IMR-90 (cell line): ENCODE results near the gene ZNF780A. TPM values are rescaled to one million over a fixed set of nuclear protein-coding genes. Genes with fewer than 3 reads are reported as not detected.

Source experiments
- ATAC-seq: fragments of 200-7000 bp; cut with Tn5 transposase; 2 replicates; pipeline ENCODE4 v1.9.1; 2020; ENCODE audit warnings: low read depth, mild to moderate bottlenecking, moderate library complexity
- BruUV-seq: library from RNA; stranded (reverse); fragments of 400-500 nt; replicated peaks from 2 replicates; lab custom pipeline; 2021; lab: Mats Ljungman, UMichigan
- CTCF ChIA-PET: fragments of 300-600 bp; formaldehyde crosslinking; extraction: SDS; loops from one replicate; lab custom pipeline; 2021; ENCODE audit warnings: antibody characterized with exemption; lab: Yijun Ruan, JAX
- POLR2A ChIA-PET: fragments of 300-600 bp; sonication (Branson Sonifier 250); formaldehyde crosslinking; loops from one replicate; lab custom pipeline; 2022; ENCODE audit warnings: antibody characterized with exemption; ENCODE audit not compliant: unreplicated experiment; lab: Charles Lee
- DNase-seq: peaks from one replicate; pipeline ENCODE4 v3.0.0; 2013
- H2AFZ ChIP-seq: replicated peaks from 2 replicates; pipeline ENCODE3; 2013; ENCODE audit warnings: low read length, mild to moderate bottlenecking; ENCODE audit not compliant: poor library complexity
- H2AK5ac ChIP-seq: 2 replicates; pipeline ENCODE4 v1.6.1; 2013; ENCODE audit warnings: low read depth, low read length, inconsistent platforms
- H2AK9ac ChIP-seq: replicated peaks from 2 replicates; pipeline ENCODE3; 2013; ENCODE audit warnings: mild to moderate bottlenecking, low read depth, low read length, moderate library complexity; ENCODE audit not compliant: poor library complexity
- H2BK120ac ChIP-seq: 2 replicates; pipeline ENCODE4 v1.6.1; 2013; ENCODE audit warnings: low read depth, low read length, inconsistent platforms
- H2BK15ac ChIP-seq: 3 replicates; pipeline ENCODE4 v1.6.1; 2013; ENCODE audit warnings: low read depth, low read length, inconsistent platforms
- H2BK20ac ChIP-seq: 2 replicates; pipeline ENCODE4 v1.6.1; 2013; ENCODE audit warnings: low read depth, mild to moderate bottlenecking, inconsistent platforms, low read length, moderate library complexity
- H2BK5ac ChIP-seq: 2 replicates; pipeline ENCODE4 v1.6.1; 2013; ENCODE audit warnings: mild to moderate bottlenecking, low read depth, low read length, inconsistent platforms; ENCODE audit not compliant: poor library complexity, severe bottlenecking
- H3K14ac ChIP-seq: replicated peaks from 2 replicates; pipeline ENCODE4 v1.6.1; 2013; ENCODE audit warnings: low read depth, low read length, inconsistent platforms
- H3K18ac ChIP-seq: 2 replicates; pipeline ENCODE4 v1.6.1; 2013; ENCODE audit warnings: low read depth, low read length, control low read depth
- H3K23ac ChIP-seq: 2 replicates; pipeline ENCODE4 v1.6.1; 2013; ENCODE audit warnings: low read depth, low read length, inconsistent platforms
- H3K27ac ChIP-seq: 2 replicates; pipeline ENCODE4 v1.5.1; 2013; ENCODE audit warnings: mild to moderate bottlenecking, control low read depth, low read length; ENCODE audit not compliant: insufficient read depth
- H3K27me3 ChIP-seq: 2 replicates; pipeline ENCODE4 v1.6.1; 2013; ENCODE audit warnings: low read length; ENCODE audit not compliant: control insufficient read depth, insufficient read depth
- H3K36me3 ChIP-seq: 2 replicates; pipeline ENCODE4 v1.6.1; 2013; ENCODE audit warnings: low read length, mixed read lengths; ENCODE audit not compliant: control insufficient read depth, insufficient read depth
- H3K4ac ChIP-seq: 2 replicates; pipeline ENCODE4 v1.6.1; 2013; ENCODE audit warnings: low read depth, low read length, inconsistent platforms
- H3K4me1 ChIP-seq: 2 replicates; pipeline ENCODE4 v1.6.1; 2013; ENCODE audit warnings: low read length, mixed read lengths; ENCODE audit not compliant: control insufficient read depth, insufficient read depth
- H3K4me2 ChIP-seq: 2 replicates; pipeline ENCODE4 v1.6.1; 2013; ENCODE audit warnings: low read depth, mild to moderate bottlenecking, control low read depth, low read length, moderate library complexity
- H3K4me3 ChIP-seq: 2 replicates; pipeline ENCODE4 v1.5.1; 2013; ENCODE audit warnings: low read depth, mild to moderate bottlenecking, control low read depth, low read length, moderate library complexity; ENCODE audit not compliant: insufficient read depth
- H3K56ac ChIP-seq: 2 replicates; pipeline ENCODE4 v1.6.1; 2013; ENCODE audit warnings: low read length, inconsistent platforms; ENCODE audit not compliant: insufficient read depth; ENCODE audit errors: extremely low read depth
- H3K79me1 ChIP-seq, 2 experiments: 2 replicates each; pipeline ENCODE4 v1.6.1; 2013; ENCODE audit warnings: low read length in 2 of 2, inconsistent platforms in 1 of 2, low read depth in 1 of 2
- H3K9ac ChIP-seq: 2 replicates; pipeline ENCODE4 v1.6.1; 2013; ENCODE audit warnings: low read depth, low read length, control low read depth
- H3K9me1 ChIP-seq: 2 replicates; pipeline ENCODE4 v1.6.1; 2013; ENCODE audit warnings: low read length, inconsistent platforms; ENCODE audit not compliant: insufficient read depth
- H3K9me3 ChIP-seq: 2 replicates; pipeline ENCODE4 v1.6.1; 2013; ENCODE audit warnings: low read length; ENCODE audit not compliant: control insufficient read depth, insufficient read depth
- H4K20me1 ChIP-seq: 2 replicates; pipeline ENCODE4 v1.6.1; 2013; ENCODE audit warnings: low read length, inconsistent platforms; ENCODE audit not compliant: insufficient read depth
- H4K5ac ChIP-seq: 2 replicates; pipeline ENCODE4 v1.6.1; 2013; ENCODE audit warnings: mild to moderate bottlenecking, low read depth, low read length, control low read depth
- H4K8ac ChIP-seq, 2 experiments: 2 replicates each; pipeline ENCODE4 v1.6.1; 2013; ENCODE audit warnings: low read depth in 2 of 2, low read length in 2 of 2, control low read depth in 1 of 2, inconsistent platforms in 1 of 2
- H4K91ac ChIP-seq: 2 replicates; pipeline ENCODE4 v1.6.1; 2013; ENCODE audit warnings: low read depth, low read length, inconsistent platforms; ENCODE audit not compliant: insufficient read depth
- MAZ ChIP-seq: IDR thresholded peaks from 2 replicates; pipeline ENCODE4 v1.6.1; 2012; ENCODE audit warnings: low read depth, mild to moderate bottlenecking, low read length, improper control_type of control experiment, moderate library complexity, borderline replicate concordance
- WGBS, 2 experiments: methylation state at CpG; one replicate each; pipeline versions ENCODE4 v1.1.5 to v1.1.7; 2013; ENCODE audit warnings: missing lambda C conversion rate in 2 of 2; ENCODE audit not compliant: insufficient read length in 1 of 2; ENCODE audit errors: extremely low coverage in 2 of 2; 5-methylcytosine and 5-hydroxymethylcytosine counted together
- dilution Hi-C: fragments of 300-500 bp; cut with HindIII; formaldehyde crosslinking; loops from one replicate; pipeline ENCODE4 v1.14.3; 2018; ENCODE audit warnings: low sequenced_read_pairs; ENCODE audit not compliant: unreplicated experiment
- in situ Hi-C: fragments of 300-500 bp; cut with MboI; formaldehyde crosslinking; loops from 3 replicates; pipeline ENCODE4 v1.14.3; 2019; ENCODE audit warnings: low sequenced_read_pairs, inconsistent platforms, mixed read lengths
- intact Hi-C: fragments of 100-400 bp; cut with micrococcal nuclease; formaldehyde crosslinking; loops from 2 replicates; pipeline ENCODE4 v1.10.0; 2022
- polyA plus RNA-seq, 3 experiments: library from polyadenylated mRNA; depleted of rRNA; stranded (reverse); fragments of >200 nt; gene quantifications; 2 replicates each; pipeline ENCODE4 v1.2.3, GENCODE V29; 2012; ENCODE audit warnings: low replicate concordance in 1 of 3
- total RNA-seq: library from RNA; depleted of rRNA; stranded (reverse); fragments of >200 nt; gene quantifications from 2 replicates; pipeline ENCODE4 v1.2.3, GENCODE V29; 2012

The ZNF780A gene
- total and polyA plus RNA-seq, 2 of the 4 experiments (the other 2 are of a cell fraction) = 6.2 to 17.0 TPM

DNA sequence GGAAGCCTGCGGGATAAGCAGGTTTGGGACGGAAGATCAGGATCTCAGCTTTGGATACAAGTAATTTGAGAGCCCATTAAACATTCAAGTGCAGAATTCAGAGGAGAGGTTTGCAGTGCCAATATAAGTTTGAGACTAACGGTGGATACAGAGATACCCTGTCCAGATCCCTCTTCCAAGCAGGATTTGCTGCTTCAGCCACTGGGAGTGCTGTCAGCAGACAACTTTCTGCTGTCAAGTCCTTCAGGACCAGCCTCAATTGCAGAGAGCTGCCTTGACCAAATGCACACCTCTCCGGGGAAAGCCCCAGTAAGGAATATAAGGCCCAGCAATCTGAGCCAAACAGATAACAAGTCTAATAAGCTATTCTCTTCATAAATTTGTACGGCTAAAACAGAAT is 46.1 kb upstream of the ZNF780A start:
- H2BK20ac ChIP-seq = no peak overlapping the region
- H3K14ac ChIP-seq = no peak overlapping the region
- no peak overlapping the region for H3K23ac ChIP-seq
- no peak for DNase-seq
- no peaks in the 10 kb centered on the region for H3K79me1 ChIP-seq
- in situ Hi-C loops (loop anchor here (25.0 kb wide), 1 partner anchor 375 kb away; no protein-coding TSS in a partner anchor), dilution Hi-C loops (no loop called here), intact Hi-C loops (loop anchor here (5.0 to 10.0 kb wide), 2 partner anchors 170 to 458 kb away; no protein-coding TSS in a partner anchor)
- H4K91ac ChIP-seq = no peak overlapping the region
- no peaks in the 10 kb centered on the region for H3K4me1 ChIP-seq
- TF ChIP-seq MAZ = no peak
- H3K9ac ChIP-seq = no peak overlapping the region
- BruUV-seq = no TSS peak
- no peak overlapping the region for H4K5ac ChIP-seq
- H4K20me1 ChIP-seq = no peaks in the 10 kb centered on the region
- H3K4ac ChIP-seq = no peak overlapping the region
- no peak overlapping the region for H3K18ac ChIP-seq
- no peak overlapping the region for H2BK5ac ChIP-seq
- no peaks in the 10 kb centered on the region for H3K36me3 ChIP-seq
- H2BK120ac ChIP-seq = no peak overlapping the region
- no peak overlapping the region for H3K4me2 ChIP-seq
- H3K9me1 ChIP-seq = no peaks in the 10 kb centered on the region
- H3K27me3 ChIP-seq = peaks cover 10% of the 10 kb centered on the region
- H3K4me3 ChIP-seq = no peak overlapping the region
- no peak overlapping the region for H2BK15ac ChIP-seq
- no peak overlapping the region for H3K27ac ChIP-seq
- H3K9me3 ChIP-seq = no peaks in the 10 kb centered on the region
- POLR2A ChIA-PET = no interaction called here
- CTCF ChIA-PET = no interaction called here
- no peak overlapping the region for H2AFZ ChIP-seq
- no peak overlapping the region for H2AK5ac ChIP-seq
- no peak overlapping the region for H4K8ac ChIP-seq
- no peak overlapping the region for H2AK9ac ChIP-seq
- no peak for ATAC-seq
- H3K56ac ChIP-seq = no peak overlapping the region
- WGBS, 2 experiments = no CpG with 5 or more reads among the region's 5 CpGs
